GM23338 (cell line): ENCODE results near the gene FCHSD2. TPM values are rescaled to one million over a fixed set of nuclear protein-coding genes. Genes with fewer than 3 reads are reported as not detected.

Experiments
- ATAC-seq: fragments of 200-7000 bp; cut with Tn5 transposase; 3 replicates; pipeline ENCODE4 v1.9.1; 2020
- DNase-seq: peaks from one replicate; pipeline ENCODE4 v3.0.0-alpha.2; 2015; ENCODE audit warnings: low spot score
- H2AFZ ChIP-seq: fragments of 200-600 bp; sonication (generic); 2 replicates; pipeline ENCODE4 v1.8.0; 2016; ENCODE audit warnings: antibody characterized with exemption, mild to moderate bottlenecking, moderate library complexity
- H3F3A ChIP-seq: fragments of 200-600 bp; sonication (generic); replicated peaks from 2 replicates; pipeline ENCODE4 v1.8.0; 2017; ENCODE audit warnings: antibody characterized with exemption, mixed run types, low read depth
- H3K27ac ChIP-seq: fragments of 200-600 bp; sonication (generic); 2 replicates; pipeline ENCODE4 v1.6.1; 2016; ENCODE audit warnings: low read depth
- H3K27me3 ChIP-seq: fragments of 200-600 bp; sonication (generic); 2 replicates; pipeline ENCODE4 v1.8.0; 2016; ENCODE audit warnings: mild to moderate bottlenecking, mixed run types, moderate library complexity; ENCODE audit not compliant: insufficient read depth
- H3K36me3 ChIP-seq: fragments of 200-600 bp; sonication (generic); 2 replicates; pipeline ENCODE4 v1.8.0; 2016; ENCODE audit warnings: mild to moderate bottlenecking; ENCODE audit not compliant: insufficient read depth
- H3K4me1 ChIP-seq: fragments of 200-600 bp; sonication (generic); 2 replicates; pipeline ENCODE4 v1.8.0; 2016; ENCODE audit warnings: mild to moderate bottlenecking, moderate library complexity; ENCODE audit not compliant: insufficient read depth
- H3K4me2 ChIP-seq: fragments of 200-600 bp; sonication (generic); 2 replicates; pipeline ENCODE4 v1.7.1; 2017; ENCODE audit warnings: mixed run types
- H3K4me3 ChIP-seq: fragments of 200-600 bp; sonication (generic); 2 replicates; pipeline ENCODE4 v1.6.1; 2016; ENCODE audit warnings: mixed run types
- H3K79me2 ChIP-seq: fragments of 200-600 bp; sonication (generic); replicated peaks from 2 replicates; pipeline ENCODE4 v1.8.0; 2017; ENCODE audit warnings: mild to moderate bottlenecking; ENCODE audit not compliant: insufficient read depth
- H3K9me2 ChIP-seq: fragments of 200-600 bp; sonication (generic); 2 replicates; pipeline ENCODE4 v1.8.0; 2017; ENCODE audit not compliant: insufficient read depth
- H4K20me1 ChIP-seq: fragments of 200-600 bp; sonication (generic); replicated peaks from 2 replicates; pipeline ENCODE4 v1.8.0; 2017; ENCODE audit warnings: mild to moderate bottlenecking; ENCODE audit not compliant: insufficient read depth
- H3K27ac Mint-ChIP-seq: 2 replicates; pipeline ENCODE4 v1.8.0; 2020; ENCODE audit warnings: inconsistent platforms, mild to moderate bottlenecking, moderate library complexity, mixed read lengths
- H3K27me3 Mint-ChIP-seq: 3 replicates; pipeline ENCODE4 v1.8.0; 2022; ENCODE audit warnings: low read depth, mild to moderate bottlenecking, moderate library complexity, mixed read lengths, inconsistent platforms; ENCODE audit not compliant: insufficient read depth, poor library complexity
- H3K36me3 Mint-ChIP-seq: 3 replicates; pipeline ENCODE4 v1.8.0; 2021; ENCODE audit warnings: low read depth, mild to moderate bottlenecking, inconsistent platforms, moderate library complexity, mixed read lengths
- H3K4me1 Mint-ChIP-seq: 3 replicates; pipeline ENCODE4 v1.8.0; 2020; ENCODE audit warnings: mild to moderate bottlenecking, inconsistent platforms, mixed read lengths
- H3K4me3 Mint-ChIP-seq: 3 replicates; pipeline ENCODE4 v1.8.0; 2021; ENCODE audit warnings: moderate library complexity, mild to moderate bottlenecking, inconsistent platforms, mixed read lengths
- H3K9me3 Mint-ChIP-seq: 3 replicates; pipeline ENCODE4 v1.8.0; 2020; ENCODE audit warnings: moderate library complexity, mild to moderate bottlenecking, inconsistent platforms, mixed read lengths
- EZH2 ChIP-seq: fragments of 200-600 bp; sonication (generic); IDR thresholded peaks from one replicate; pipeline ENCODE4 v1.8.0; 2017; ENCODE audit warnings: antibody characterized with exemption, mild to moderate bottlenecking, low read depth; ENCODE audit not compliant: unreplicated experiment
- NANOG ChIP-seq: IDR thresholded peaks from 2 replicates; pipeline ENCODE4 v1.6.1; 2016; ENCODE audit warnings: antibody characterized with exemption, borderline replicate concordance
- POLR2AphosphoS5 ChIP-seq: IDR thresholded peaks from 2 replicates; pipeline ENCODE4 v1.6.1; 2016; ENCODE audit warnings: antibody characterized with exemption, low read depth
- STAT1 ChIP-seq: IDR thresholded peaks from one replicate; pipeline ENCODE4 v1.6.1; 2016; ENCODE audit warnings: antibody characterized with exemption; ENCODE audit not compliant: unreplicated experiment
- ZNF331 ChIP-seq: fragments of 250-450 bp; sonication (Bioruptor Pico); IDR thresholded peaks from 2 replicates; pipeline ENCODE4 v1.5.0; 2020; ENCODE audit warnings: low read depth, mild to moderate bottlenecking, moderate library complexity
- polyA plus RNA-seq: library from polyadenylated mRNA; unstranded; fragments of >200 nt; fragmentation: Nextera tagmentation; extraction: Ambion mirVana; gene quantifications from 2 replicates; pipeline ENCODE4 v1.2.1, GENCODE V29; 2016
- total RNA-seq: library from RNA; depleted of rRNA; stranded (reverse); fragments of >200 nt; shearing (Covaris generic); gene quantifications from 2 replicates; pipeline ENCODE4 v1.2.3, GENCODE V29; 2014
- TF ChIP-seq, protein P1 (sequence below): fragments of 250-450 bp; sonication (Bioruptor Pico); IDR thresholded peaks from 2 replicates; pipeline ENCODE4 v1.5.0; 2020; ENCODE audit warnings: mild to moderate bottlenecking, moderate library complexity
- TF ChIP-seq, protein P2 (sequence below), 2 experiments: fragments of 200-600 bp in 1 of 2; sonication (generic) in 1 of 2; conservative IDR thresholded peaks; 2 replicates each; pipeline versions ENCODE4 v1.5.1 to v1.6.1; 2016 to 2017; ENCODE audit warnings: antibody characterized with exemption in 2 of 2, low read depth in 2 of 2, mild to moderate bottlenecking in 2 of 2, moderate library complexity in 1 of 2

The FCHSD2 gene
- total and polyA plus RNA-seq, 2 experiments from 2014 or later: 3.6 to 5.2 TPM

DNA sequence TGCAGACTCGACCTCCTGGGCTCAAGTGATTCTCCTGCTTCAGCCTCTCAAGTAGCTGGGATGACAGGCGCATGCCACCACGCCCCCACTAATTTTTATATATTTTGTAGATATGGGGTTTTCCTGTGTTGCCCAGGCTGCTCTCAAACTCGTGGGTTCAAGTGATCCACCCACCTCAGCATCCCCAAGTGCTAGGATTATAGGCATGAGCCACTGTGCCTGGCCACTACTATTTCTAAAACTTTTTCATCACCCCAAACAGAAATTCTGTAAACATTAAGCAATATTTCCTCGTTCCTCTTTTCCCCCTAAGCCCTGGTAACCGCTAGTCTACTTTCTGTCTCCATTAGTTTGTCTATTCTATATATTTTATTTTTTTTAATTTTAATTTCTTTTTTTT is 336.9 kb downstream of the FCHSD2 start:
- Mint-ChIP-seq H3K27ac (no peak overlapping the region), H3K9me3 (no peaks in the 10 kb centered on the region), H3K36me3 (peaks cover 4% of the 10 kb centered on the region; the same call in 1 of the 3 replicates), H3K4me1 (no peaks in the 10 kb centered on the region), H3K27me3 (peaks cover 5% of the 10 kb centered on the region), H3K4me3 (no peak overlapping the region)
- DNase-seq: no peak
- Histone ChIP-seq H3K4me1 (no peaks in the 10 kb centered on the region), H3K9me2 (no peaks in the 10 kb centered on the region), H3F3A (no peaks in the 10 kb centered on the region), H3K27me3 (no peaks in the 10 kb centered on the region), H3K79me2 (no peaks in the 10 kb centered on the region), H3K27ac (no peak overlapping the region), H3K36me3 (no peaks in the 10 kb centered on the region), H3K4me2 (no peak overlapping the region), H2AFZ (no peak overlapping the region), H3K4me3 (no peak overlapping the region), H4K20me1 (no peaks in the 10 kb centered on the region)
- ATAC-seq: no peak
- TF ChIP-seq, protein P1, sequence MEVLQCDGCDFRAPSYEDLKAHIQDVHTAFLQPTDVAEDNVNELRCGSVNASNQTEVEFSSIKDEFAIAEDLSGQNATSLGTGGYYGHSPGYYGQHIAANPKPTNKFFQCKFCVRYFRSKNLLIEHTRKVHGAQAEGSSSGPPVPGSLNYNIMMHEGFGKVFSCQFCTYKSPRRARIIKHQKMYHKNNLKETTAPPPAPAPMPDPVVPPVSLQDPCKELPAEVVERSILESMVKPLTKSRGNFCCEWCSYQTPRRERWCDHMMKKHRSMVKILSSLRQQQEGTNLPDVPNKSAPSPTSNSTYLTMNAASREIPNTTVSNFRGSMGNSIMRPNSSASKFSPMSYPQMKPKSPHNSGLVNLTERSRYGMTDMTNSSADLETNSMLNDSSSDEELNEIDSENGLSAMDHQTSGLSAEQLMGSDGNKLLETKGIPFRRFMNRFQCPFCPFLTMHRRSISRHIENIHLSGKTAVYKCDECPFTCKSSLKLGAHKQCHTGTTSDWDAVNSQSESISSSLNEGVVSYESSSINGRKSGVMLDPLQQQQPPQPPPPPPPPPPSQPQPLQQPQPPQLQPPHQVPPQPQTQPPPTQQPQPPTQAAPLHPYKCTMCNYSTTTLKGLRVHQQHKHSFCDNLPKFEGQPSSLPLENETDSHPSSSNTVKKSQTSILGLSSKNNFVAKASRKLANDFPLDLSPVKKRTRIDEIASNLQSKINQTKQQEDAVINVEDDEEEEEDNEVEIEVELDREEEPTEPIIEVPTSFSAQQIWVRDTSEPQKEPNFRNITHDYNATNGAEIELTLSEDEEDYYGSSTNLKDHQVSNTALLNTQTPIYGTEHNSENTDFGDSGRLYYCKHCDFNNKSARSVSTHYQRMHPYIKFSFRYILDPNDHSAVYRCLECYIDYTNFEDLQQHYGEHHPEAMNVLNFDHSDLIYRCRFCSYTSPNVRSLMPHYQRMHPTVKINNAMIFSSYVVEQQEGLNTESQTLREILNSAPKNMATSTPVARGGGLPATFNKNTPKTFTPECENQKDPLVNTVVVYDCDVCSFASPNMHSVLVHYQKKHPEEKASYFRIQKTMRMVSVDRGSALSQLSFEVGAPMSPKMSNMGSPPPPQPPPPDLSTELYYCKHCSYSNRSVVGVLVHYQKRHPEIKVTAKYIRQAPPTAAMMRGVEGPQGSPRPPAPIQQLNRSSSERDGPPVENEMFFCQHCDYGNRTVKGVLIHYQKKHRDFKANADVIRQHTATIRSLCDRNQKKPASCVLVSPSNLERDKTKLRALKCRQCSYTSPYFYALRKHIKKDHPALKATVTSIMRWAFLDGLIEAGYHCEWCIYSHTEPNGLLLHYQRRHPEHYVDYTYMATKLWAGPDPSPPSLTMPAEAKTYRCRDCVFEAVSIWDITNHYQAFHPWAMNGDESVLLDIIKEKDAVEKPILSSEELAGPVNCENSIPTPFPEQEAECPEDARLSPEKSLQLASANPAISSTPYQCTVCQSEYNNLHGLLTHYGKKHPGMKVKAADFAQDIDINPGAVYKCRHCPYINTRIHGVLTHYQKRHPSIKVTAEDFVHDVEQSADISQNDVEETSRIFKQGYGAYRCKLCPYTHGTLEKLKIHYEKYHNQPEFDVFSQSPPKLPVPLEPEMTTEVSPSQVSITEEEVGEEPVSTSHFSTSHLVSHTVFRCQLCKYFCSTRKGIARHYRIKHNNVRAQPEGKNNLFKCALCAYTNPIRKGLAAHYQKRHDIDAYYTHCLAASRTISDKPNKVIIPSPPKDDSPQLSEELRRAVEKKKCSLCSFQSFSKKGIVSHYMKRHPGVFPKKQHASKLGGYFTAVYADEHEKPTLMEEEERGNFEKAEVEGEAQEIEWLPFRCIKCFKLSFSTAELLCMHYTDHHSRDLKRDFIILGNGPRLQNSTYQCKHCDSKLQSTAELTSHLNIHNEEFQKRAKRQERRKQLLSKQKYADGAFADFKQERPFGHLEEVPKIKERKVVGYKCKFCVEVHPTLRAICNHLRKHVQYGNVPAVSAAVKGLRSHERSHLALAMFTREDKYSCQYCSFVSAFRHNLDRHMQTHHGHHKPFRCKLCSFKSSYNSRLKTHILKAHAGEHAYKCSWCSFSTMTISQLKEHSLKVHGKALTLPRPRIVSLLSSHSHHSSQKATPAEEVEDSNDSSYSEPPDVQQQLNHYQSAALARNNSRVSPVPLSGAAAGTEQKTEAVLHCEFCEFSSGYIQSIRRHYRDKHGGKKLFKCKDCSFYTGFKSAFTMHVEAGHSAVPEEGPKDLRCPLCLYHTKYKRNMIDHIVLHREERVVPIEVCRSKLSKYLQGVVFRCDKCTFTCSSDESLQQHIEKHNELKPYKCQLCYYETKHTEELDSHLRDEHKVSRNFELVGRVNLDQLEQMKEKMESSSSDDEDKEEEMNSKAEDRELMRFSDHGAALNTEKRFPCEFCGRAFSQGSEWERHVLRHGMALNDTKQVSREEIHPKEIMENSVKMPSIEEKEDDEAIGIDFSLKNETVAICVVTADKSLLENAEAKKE (CRISPR knock-in tag): no peak
- TF ChIP-seq STAT1: no peak
- TF ChIP-seq ZNF331 (CRISPR knock-in tag): no peak
- no peak for TF ChIP-seq NANOG

DNA sequence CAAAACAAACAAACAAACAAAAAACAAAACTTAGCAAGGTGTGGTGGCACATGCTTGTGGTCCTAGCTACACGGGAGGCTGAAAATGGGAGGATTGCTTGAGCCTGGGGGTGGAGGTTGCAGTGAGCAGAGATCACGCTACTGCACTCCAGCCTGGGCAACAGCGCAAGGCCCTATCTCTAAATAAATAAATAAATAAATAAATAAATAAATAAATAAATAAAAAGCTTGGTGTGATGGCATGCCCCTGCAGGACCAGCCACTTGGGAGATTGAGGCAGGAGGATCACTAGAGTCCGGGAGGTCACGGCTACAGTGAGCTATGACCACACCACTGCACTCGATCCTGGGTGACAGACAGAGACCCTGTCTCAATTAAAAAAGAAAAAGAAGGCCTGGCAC is 339.3 kb downstream of the FCHSD2 start:
- Mint-ChIP-seq H3K36me3 (no peaks in the 10 kb centered on the region), H3K27ac (no peak overlapping the region), H3K4me1 (peaks cover 15% of the 10 kb centered on the region), H3K9me3 (no peaks in the 10 kb centered on the region), H3K27me3 (peaks cover 12% of the 10 kb centered on the region), H3K4me3 (no peak overlapping the region)
- Histone ChIP-seq H3K4me3 (no peak overlapping the region), H3F3A (no peaks in the 10 kb centered on the region), H3K27me3 (no peaks in the 10 kb centered on the region), H3K4me2 (no peak overlapping the region), H3K4me1 (peaks cover 11% of the 10 kb centered on the region), H3K9me2 (no peaks in the 10 kb centered on the region), H2AFZ (no peak overlapping the region), H3K36me3 (no peaks in the 10 kb centered on the region), H3K27ac (no peak overlapping the region), H3K79me2 (no peaks in the 10 kb centered on the region), H4K20me1 (no peaks in the 10 kb centered on the region)
- DNase-seq (no peak), ATAC-seq (no peak)
- TF ChIP-seq POLR2AphosphoS5: no peak
- TF ChIP-seq NANOG: no peak
- no peak for TF ChIP-seq EZH2
- TF ChIP-seq, protein P2, sequence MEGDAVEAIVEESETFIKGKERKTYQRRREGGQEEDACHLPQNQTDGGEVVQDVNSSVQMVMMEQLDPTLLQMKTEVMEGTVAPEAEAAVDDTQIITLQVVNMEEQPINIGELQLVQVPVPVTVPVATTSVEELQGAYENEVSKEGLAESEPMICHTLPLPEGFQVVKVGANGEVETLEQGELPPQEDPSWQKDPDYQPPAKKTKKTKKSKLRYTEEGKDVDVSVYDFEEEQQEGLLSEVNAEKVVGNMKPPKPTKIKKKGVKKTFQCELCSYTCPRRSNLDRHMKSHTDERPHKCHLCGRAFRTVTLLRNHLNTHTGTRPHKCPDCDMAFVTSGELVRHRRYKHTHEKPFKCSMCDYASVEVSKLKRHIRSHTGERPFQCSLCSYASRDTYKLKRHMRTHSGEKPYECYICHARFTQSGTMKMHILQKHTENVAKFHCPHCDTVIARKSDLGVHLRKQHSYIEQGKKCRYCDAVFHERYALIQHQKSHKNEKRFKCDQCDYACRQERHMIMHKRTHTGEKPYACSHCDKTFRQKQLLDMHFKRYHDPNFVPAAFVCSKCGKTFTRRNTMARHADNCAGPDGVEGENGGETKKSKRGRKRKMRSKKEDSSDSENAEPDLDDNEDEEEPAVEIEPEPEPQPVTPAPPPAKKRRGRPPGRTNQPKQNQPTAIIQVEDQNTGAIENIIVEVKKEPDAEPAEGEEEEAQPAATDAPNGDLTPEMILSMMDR (conservative IDR thresholded peaks at IDR 0.05; ENCODE audit: low read depth in 2 of 2): no peak
